ENCODE results near the gene RHEX.
"Not testable (repeated sequence)": the region's sequence is repeated elsewhere in the genome, so short reads cannot be mapped to it uniquely, and the experiment has no call there.

DNA sequence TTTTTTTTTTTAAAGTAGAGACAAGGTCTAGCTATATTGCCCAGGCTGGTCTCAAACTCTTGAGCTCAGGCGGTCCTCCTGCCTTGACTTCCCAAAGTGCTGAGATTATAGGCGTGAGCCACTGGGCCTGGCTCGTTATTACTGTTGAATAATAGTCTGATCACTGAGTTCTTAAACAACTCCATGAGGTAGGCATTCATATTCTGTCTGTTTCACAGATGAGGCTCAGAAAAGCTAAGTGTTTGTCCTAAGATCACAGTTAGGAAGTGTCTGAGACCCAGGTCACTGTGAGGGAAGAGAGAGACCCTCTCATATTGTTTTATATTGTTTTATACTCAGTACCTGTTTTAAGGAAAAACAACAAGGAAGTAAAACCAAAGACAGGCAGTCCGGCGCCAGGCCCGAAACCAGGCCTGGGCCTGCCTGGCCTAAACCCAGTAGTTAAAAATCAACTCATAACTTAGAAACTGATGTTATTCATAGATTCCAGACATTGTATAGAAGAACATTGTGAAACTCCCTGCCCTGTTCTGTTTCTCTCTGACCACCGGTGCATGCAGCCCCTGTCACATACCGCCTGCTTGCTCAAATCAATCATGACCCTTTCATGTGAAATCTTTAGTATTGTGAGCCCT, 625 bp upstream of the RHEX start:
- TF ChIP-seq, protein P1, sequence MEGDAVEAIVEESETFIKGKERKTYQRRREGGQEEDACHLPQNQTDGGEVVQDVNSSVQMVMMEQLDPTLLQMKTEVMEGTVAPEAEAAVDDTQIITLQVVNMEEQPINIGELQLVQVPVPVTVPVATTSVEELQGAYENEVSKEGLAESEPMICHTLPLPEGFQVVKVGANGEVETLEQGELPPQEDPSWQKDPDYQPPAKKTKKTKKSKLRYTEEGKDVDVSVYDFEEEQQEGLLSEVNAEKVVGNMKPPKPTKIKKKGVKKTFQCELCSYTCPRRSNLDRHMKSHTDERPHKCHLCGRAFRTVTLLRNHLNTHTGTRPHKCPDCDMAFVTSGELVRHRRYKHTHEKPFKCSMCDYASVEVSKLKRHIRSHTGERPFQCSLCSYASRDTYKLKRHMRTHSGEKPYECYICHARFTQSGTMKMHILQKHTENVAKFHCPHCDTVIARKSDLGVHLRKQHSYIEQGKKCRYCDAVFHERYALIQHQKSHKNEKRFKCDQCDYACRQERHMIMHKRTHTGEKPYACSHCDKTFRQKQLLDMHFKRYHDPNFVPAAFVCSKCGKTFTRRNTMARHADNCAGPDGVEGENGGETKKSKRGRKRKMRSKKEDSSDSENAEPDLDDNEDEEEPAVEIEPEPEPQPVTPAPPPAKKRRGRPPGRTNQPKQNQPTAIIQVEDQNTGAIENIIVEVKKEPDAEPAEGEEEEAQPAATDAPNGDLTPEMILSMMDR (IDR thresholded peaks at IDR 0.05) = not testable (repeated sequence)
- TF ChIP-seq POLR2A, EP300, POLR2AphosphoS5 (IDR thresholded peaks at IDR 0.05): not testable (repeated sequence)

Measured in upper lobe of left lung (tissue), 4 donors.